HCT116 (cell line): Measurements from ENCODE around the gene MINDY3.

Experiments
- ATF3 ChIP-seq: IDR thresholded peaks from 2 replicates; pipeline ENCODE4 v1.6.1; 2012
- CTCF ChIP-seq, 3 experiments: fragments of 200-600 bp in 1 of 3; sonication (generic) in 1 of 3; IDR thresholded peaks in 2 of 3; conservative IDR thresholded peaks in 1 of 3; 2 replicates each; pipeline ENCODE4 v1.5.1; 2012 to 2017; ENCODE audit warnings: low read depth in 2 of 3, low read length in 2 of 3, antibody characterized with exemption in 1 of 3, borderline replicate concordance in 1 of 3, control low read depth in 1 of 3, mild to moderate bottlenecking in 1 of 3, mixed read lengths in 1 of 3, mixed run types in 1 of 3, moderate library complexity in 1 of 3; ENCODE audit not compliant: insufficient read depth in 1 of 3
- EGR1 ChIP-seq: IDR thresholded peaks from 2 replicates; pipeline ENCODE4 v1.6.1; 2012; ENCODE audit warnings: low read depth
- EZH2 ChIP-seq: fragments of 200-600 bp; sonication (generic); IDR thresholded peaks from 2 replicates; pipeline ENCODE4 v1.6.1; 2017; ENCODE audit warnings: antibody characterized with exemption, mixed run types
- EZH2phosphoT487 ChIP-seq: fragments of 200-600 bp; IDR thresholded peaks from 2 replicates; pipeline ENCODE4 v1.6.1; 2018; ENCODE audit warnings: antibody characterized with exemption, borderline replicate concordance
- JUND ChIP-seq: IDR thresholded peaks from 2 replicates; pipeline ENCODE4 v1.6.1; 2012
- MAX ChIP-seq: IDR thresholded peaks from 2 replicates; pipeline ENCODE4 v1.6.1; 2012
- POLR2AphosphoS5 ChIP-seq: IDR thresholded peaks from 2 replicates; pipeline ENCODE4 v1.6.1; 2011; ENCODE audit warnings: mild to moderate bottlenecking, low read depth, low read length, moderate library complexity
- REST ChIP-seq: IDR thresholded peaks from 2 replicates; pipeline ENCODE4 v1.6.1; 2012; ENCODE audit warnings: low read depth
- SP1 ChIP-seq: IDR thresholded peaks from 2 replicates; pipeline ENCODE4 v1.6.1; 2012; ENCODE audit warnings: low read depth
- TCF7L2 ChIP-seq: IDR thresholded peaks from 2 replicates; pipeline ENCODE4 v1.7.0; 2011; ENCODE audit warnings: borderline replicate concordance, inconsistent platforms; ENCODE audit not compliant: insufficient read depth, insufficient read length; ENCODE audit errors: extremely low read depth
- ZNF274 ChIP-seq: fragments of 200-500 bp; sonication (Bioruptor generic); IDR thresholded peaks from 2 replicates; pipeline ENCODE4 v1.6.1; 2014; ENCODE audit warnings: mild to moderate bottlenecking, low read depth, low read length, inconsistent platforms

- TF ChIP-seq ZNF274, result no peak
- TF ChIP-seq EGR1, result no peak
- TF ChIP-seq CTCF (IDR thresholded peaks at IDR 0.05 in 2 of 3, conservative IDR thresholded peaks at IDR 0.05 in 1 of 3; ENCODE audit: borderline replicate concordance in 1 of 3, insufficient read depth in 1 of 3, low read depth in 2 of 3, low read length in 2 of 3), result no peak
- no peak for TF ChIP-seq TCF7L2
- TF ChIP-seq EZH2, result no peak
- no peak for TF ChIP-seq REST
- no peak for TF ChIP-seq ATF3
- TF ChIP-seq JUND, result no peak
- TF ChIP-seq POLR2AphosphoS5, result no peak
- no peak for TF ChIP-seq MAX
- TF ChIP-seq EZH2phosphoT487, result no peak
- no peak for TF ChIP-seq SP1
These were observed 3.8 kb downstream of the MINDY3 start for GRCh38 chr10:15856328-15857015.
